Measurements from ENCODE around the gene LRRC14B.

The LRRC14B gene
- 0 to 0.08 (median 0) reads per million in 18 experiments for total RNA-seq

DNA sequence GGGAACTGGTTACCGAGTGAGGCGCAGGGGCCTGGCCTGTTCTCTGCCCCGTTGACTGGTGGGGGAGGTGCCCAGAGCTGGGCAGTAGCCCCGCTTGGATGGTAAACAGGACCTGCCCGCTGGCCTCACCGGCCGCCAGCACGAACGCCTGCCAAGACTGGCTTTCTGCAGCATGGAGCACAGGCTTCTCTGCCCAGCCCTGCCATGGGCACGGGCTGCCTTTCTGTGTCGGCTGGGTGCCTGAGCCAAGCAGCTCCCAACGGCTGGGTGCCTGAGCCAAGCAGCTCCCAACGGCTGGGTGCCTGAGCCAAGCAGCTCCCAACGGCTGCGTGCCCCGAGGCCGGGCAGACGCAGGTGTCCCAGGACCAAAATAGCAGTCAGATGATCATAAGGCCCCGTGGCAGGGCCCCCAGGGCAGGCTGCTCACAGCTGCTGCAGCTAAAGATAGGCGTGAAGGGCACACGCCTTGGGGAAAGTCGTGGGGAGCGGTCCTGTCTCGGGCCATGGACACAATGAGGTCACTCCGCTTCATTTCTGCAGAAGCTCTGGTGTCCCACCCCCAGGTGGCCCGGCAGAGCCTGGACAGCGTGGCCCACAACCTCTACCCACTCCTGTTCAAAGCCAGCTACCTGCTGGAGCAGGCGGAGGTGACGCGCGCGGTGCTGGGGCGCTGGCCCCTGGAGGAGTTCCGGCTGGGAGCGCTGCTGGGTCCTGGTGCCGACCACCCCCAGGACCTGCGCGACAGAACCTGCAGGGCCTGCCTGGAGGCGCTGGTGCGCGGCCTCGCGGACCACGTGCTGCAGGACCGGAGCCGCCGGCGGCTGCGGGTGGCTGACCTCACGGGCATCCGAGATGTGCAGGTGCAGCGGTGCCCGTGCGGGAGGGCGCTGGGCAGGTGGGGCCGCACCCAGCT is at the start of gene LRRC14B:
LRRC14B (plus strand) TSS at position 460 of the 913 bp plus-strand sequence; CDS start at position 504, 44 bp downstream.
- DNase-seq: no peak

- no peak for DNase-seq
Observed at GRCh38 chr5:141761-142160, 49.5 kb upstream of the LRRC14B start.

DNA sequence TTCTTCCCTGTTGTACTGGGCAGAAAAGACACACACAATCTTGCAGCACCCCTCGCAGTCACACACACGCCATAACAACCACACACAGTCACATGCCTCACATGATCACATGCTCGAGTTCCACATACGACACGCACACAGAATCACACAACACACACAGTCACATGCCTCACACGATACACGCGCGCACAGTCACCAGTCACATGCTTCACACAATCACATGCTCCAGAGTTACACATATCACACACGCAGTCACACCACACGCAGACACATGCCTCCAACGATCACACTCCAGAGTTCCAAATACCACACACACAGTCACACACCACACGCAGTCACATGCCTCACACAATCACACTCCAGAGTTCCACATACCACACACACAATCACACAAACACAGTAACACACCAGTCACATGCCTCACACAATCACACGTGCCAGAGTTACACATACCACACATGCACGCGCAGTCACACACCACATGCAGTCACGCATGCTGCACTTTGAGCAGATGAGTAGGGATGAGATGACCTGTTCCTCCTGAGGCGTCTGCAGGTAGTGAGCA is 49.0 kb upstream of the LRRC14B start:
- no peak for DNase-seq

DNA sequence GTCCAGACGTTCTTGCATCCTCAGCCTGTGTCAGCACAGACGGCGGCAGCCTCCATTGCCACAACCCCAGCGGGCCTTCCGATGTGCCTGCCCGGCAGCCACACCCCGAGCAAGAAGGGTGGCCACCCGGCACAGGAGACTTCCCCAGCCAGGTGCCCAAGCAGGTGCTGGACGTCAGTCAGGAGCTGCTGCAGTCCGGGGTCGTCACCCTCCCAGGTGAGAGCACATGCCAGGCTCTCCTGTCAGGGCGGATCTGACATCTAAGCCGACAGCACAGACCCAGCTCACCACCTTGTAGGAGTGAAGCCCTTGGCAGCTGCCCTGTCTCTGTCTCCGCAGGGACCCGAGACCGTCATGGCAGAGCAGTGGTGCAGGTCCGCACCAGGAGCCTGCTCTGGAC is 48.3 kb upstream of the LRRC14B start:
- DNase-seq: no peak

- no peak for DNase-seq
Observed at GRCh38 chr5:144941-145340, 46.4 kb upstream of the LRRC14B start.

DNA sequence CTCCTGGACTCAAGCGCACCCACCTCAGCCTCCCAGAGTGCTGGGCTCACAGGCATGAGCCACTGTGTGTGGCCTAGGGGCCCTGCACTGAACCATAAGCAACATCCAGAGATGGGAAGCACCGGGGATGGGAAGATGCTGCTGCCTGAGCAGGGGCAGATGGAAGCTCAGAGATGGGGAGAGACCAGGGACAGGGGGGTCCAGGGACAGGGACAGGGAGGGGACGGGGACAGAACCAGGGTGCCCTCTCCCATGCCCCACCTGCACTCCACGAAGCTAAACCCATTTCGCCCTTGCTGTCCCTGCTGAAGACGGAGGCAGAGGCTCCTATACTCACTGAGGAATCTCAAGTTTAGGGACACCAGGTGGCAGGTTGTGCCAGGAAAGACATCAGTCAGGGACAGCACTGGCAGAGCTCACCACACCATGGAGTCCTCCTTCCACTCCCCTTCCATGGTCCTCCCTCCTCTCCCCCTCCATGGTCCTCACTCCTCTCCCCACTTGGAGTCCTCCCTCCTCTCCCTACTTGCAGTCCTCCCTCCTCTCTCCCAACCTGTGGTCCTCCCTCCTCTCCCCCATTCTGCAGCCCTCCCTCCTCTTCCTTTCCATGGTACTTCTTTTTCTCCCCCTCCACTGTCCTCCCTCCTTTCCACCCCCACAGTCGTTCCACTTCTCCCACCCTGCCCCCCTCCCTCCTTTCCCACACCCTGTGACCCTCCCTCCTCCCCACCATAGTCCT is 45.5 kb upstream of the LRRC14B start:
- DNase-seq: no peak

DNA sequence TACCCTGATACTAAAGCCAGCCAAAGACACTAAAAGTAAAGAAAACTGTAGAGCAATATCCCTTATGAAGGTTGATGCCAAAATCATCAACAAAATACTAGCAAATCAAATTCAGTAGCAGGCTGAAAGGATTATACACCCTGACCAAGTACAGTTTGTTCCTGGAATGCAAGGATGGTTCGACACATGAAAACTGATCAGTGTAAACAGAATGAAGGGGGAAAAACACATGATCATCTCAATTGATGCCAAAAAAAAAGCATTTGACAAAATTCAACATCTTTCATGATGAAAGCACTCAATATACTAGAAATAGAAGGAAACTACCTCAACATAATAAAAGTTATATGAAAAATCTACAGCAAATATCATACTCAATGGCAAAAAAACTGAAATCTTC is 43.5 kb upstream of the LRRC14B start:
- DNase-seq: no peak

DNA sequence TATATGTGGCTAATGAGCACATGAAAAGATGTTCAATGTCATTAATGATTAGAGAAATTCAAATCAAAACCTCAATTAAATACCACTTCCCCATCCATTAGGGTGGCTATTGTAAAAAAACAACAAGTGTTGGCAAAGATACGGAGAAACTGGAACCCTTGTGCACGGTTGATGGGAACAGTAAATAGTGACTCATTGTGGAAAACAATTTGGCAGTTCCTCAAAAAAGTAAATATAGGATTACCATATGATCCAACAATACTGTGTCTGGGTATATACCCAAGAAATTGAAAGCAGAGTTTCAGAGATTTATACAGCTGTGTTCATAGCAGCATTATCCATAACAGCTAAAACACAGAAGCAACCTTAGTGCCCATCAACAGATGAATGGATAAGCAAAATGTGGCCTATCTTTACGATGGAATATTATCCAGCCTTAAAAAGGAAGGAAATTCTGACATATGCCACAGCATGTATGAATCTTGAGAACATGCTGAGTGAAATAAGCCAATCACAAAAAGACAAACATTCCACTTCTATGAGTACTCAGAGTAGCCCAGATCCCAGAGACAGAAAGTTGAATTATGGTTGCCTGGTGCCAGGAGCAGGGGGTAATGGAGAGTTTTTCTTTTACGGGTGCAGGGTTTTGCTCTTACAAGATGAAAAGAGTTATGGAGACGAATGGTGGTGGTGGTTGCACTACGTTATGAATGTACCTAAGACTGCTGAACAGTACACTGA is 41.4 kb upstream of the LRRC14B start:
- peak in 1 of 2 donors; percentile 9 for DNase-seq

DNA sequence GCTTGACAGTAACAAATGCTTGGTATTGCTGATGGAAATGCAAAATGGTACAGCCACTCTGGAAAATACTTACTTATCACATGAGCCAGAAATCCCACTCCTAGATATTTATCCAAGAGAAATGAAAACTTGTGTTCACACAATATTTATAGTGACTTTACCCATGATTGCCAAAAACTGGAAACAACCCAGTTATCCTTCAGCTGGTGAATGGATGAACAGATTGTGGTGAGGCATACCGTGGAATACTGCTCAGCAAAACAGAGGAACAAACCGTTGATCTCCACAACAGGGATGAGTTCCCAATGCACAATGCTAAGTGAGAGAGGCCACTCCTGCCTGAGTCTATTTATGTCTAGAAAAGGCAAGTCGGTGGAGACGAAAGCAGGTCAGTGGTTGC is 40.5 kb upstream of the LRRC14B start:
- no peak for DNase-seq

- DNase-seq: no peak
Observed at GRCh38 chr5:152077-152476, 39.2 kb upstream of the LRRC14B start.

DNA sequence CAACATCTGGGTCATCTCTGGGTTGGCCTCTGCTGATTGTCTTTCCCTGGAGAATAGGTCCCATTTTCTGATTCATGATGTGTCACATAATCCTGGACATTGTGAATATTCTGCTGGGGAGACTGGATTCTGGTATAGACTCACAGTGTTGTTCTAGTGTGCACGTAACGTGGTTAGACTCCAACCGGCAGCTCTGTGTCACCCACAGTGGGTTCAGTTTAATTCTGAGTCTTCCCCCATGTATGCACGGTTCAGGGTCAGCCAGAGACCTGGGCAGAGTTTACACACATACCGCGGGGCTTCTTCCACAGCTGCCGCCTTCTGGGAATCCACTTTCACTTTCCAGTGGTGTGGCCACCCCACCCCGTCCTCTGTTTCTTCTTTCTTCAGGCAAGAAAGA is 38.0 kb upstream of the LRRC14B start:
- DNase-seq: no peak

- no peak for DNase-seq
Observed at GRCh38 chr5:154236-154635, 37.1 kb upstream of the LRRC14B start.

- DNase-seq: no peak
Observed at GRCh38 chr5:154826-155225, 36.5 kb upstream of the LRRC14B start.

GRCh38 chr5:155651-156410 is 35.5 kb upstream of the LRRC14B start:
- no peak for DNase-seq

DNA sequence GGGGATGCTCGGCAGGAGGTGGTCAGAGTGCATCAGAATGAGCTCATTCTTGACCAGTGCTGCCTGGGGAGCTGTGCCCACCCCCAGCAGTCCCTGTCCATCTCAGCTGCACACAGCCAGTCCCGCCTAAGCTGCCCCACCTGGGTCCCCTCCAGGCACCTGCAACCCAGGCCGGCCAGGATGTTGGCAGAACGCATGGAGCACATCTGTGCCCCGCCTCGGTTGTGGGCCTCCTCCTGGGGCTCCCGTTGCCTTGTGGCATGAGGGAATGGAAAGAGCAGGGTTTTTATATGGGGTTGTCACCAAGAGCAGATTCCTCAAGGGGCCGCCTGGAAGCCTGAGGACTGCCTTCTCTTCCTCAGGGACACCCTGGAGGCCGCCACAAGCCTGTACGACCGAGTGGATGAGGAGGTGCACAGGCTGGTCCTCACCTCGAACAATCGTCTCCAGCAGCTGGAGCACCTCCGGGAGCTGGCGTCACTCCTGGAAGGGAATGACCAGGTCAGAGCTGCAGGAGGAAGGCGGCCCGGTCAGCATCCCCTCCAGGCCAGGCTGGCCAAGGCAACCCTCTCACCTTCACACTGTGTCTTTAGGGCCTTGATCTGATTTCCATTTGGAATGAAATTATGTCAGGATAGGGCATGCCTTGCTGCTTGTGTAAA is 34.8 kb upstream of the LRRC14B start:
- no peak for DNase-seq

GRCh38 chr5:157126-157715 is 34.1 kb upstream of the LRRC14B start:
- no peak for DNase-seq

GRCh38 chr5:157801-158200 is 33.5 kb upstream of the LRRC14B start:
- no peak for DNase-seq

DNA sequence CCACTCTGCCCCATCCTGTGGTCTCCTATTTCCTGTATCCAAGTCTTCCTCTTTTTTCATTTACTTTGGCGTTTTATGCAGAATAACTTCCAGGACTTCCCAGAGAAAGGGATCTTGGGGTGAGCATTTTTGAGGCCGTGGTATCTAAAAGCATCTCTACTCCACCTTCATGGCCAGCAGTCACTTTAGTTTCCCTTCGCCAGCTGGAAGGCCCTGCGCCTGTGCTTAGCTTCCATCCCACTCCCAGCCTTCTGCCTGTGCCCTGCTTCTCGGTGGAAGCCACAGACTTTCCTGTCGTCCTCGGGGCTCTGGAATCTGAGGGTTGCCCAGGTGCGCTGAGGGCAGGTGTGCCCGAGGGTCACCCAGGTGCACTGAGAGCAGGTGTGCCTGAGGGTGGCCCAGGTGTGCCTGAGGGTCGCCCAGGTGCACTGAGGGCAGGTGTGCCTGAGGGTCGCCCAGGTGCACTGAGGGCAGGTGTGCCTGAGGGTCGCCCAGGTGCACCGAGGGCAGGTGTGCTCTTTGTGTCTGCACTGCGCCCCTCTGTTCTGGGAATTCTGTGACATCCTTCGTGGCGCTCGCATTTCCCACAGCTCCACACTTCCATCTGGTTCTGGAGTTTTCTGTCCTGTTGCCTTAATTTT is 32.4 kb upstream of the LRRC14B start:
- no peak for DNase-seq

GRCh38 chr5:159448-160172 is 31.7 kb upstream of the LRRC14B start:
- no peak for DNase-seq

GRCh38 chr5:160173-160510 is 31.2 kb upstream of the LRRC14B start:
- DNase-seq: no peak
